K562 (cell line): ENCODE measurements around the gene ALKBH7. TPM values are rescaled to one million over a fixed set of nuclear protein-coding genes. Genes with fewer than 3 reads are reported as not detected.

Experiments
- ATF7 ChIP-seq: fragments of 450-650 bp; IDR thresholded peaks from 2 replicates; pipeline ENCODE4 v1.7.1; 2014; ENCODE audit warnings: mild to moderate bottlenecking, moderate library complexity
- CBFA2T3 ChIP-seq: fragments of 450-650 bp; IDR thresholded peaks from 2 replicates; pipeline ENCODE4 v1.6.1; 2017
- CBFB ChIP-seq: sonication (generic); formaldehyde crosslinking; IDR thresholded peaks from 2 replicates; pipeline ENCODE4 v1.4.0; 2020; ENCODE audit warnings: mild to moderate bottlenecking, missing genetic modification reagents
- CGGBP1 ChIP-seq: fragments of 250-450 bp; sonication (Bioruptor Pico); IDR thresholded peaks from 2 replicates; pipeline ENCODE4 v1.9.0; 2021; ENCODE audit warnings: mild to moderate bottlenecking
- ESRRB ChIP-seq: fragments of 250-450 bp; sonication (Bioruptor Pico); IDR thresholded peaks from 2 replicates; pipeline ENCODE4 v1.5.0; 2020; ENCODE audit warnings: mild to moderate bottlenecking, moderate library complexity, borderline replicate concordance
- ILK ChIP-seq: fragments of 450-650 bp; IDR thresholded peaks from 2 replicates; pipeline ENCODE4 v1.6.1; 2016; ENCODE audit warnings: missing genetic modification characterization, low read depth, mild to moderate bottlenecking, missing compliant biosample characterization, moderate library complexity, borderline replicate concordance
- MCM5 ChIP-seq: fragments of 450-650 bp; IDR thresholded peaks from 2 replicates; pipeline ENCODE4 v1.6.1; 2016; ENCODE audit warnings: low read depth
- PHB ChIP-seq: fragments of 250-450 bp; sonication (Bioruptor Pico); IDR thresholded peaks from 2 replicates; pipeline ENCODE4 v1.5.0; 2021
- PRDM10 ChIP-seq: fragments of 450-650 bp; IDR thresholded peaks from 2 replicates; pipeline ENCODE4 v1.6.1; 2018; ENCODE audit not compliant: partially characterized antibody
- RBBP5 ChIP-seq: fragments of 200-600 bp; sonication (generic); IDR thresholded peaks from 2 replicates; pipeline ENCODE4 v1.6.1; 2012; ENCODE audit warnings: borderline replicate concordance, mild to moderate bottlenecking, low read length, control low read depth, inconsistent platforms; ENCODE audit not compliant: insufficient read depth, poor library complexity, severe bottlenecking
- RREB1 ChIP-seq: fragments of 250-450 bp; sonication (Bioruptor Pico); IDR thresholded peaks from 2 replicates; pipeline ENCODE4 v1.4.0; 2020
- TEAD2 ChIP-seq: fragments of 450-650 bp; IDR thresholded peaks from 2 replicates; pipeline ENCODE4 v1.6.1; 2016; ENCODE audit warnings: missing genetic modification characterization, control low read depth, missing compliant biosample characterization
- TRIM24 ChIP-seq, 2 experiments: fragments of 450-650 bp; IDR thresholded peaks; 2 replicates each; pipeline ENCODE4 v1.6.1; 2016
- ZFP1 ChIP-seq: fragments of 450-650 bp; formaldehyde crosslinking; IDR thresholded peaks from 2 replicates; pipeline ENCODE4 v1.4.0; 2020; ENCODE audit warnings: mild to moderate bottlenecking, mixed read lengths
- ZNF830 ChIP-seq: fragments of 250-450 bp; sonication (Bioruptor Pico); IDR thresholded peaks from 2 replicates; pipeline ENCODE4 v1.5.0; 2021; ENCODE audit warnings: mild to moderate bottlenecking
- polyA plus RNA-seq, 8 experiments: library from polyadenylated mRNA; depleted of rRNA in 4 of 8; stranded (reverse) in 5 of 8; unstranded in 3 of 8; fragments of >200 nt; fragmentation: Nextera tagmentation in 2 of 8; fragmentation: Illumina TruSeq in 1 of 8; extraction: Ambion mirVana in 2 of 8; extraction: Trizol in 1 of 8; gene quantifications; 2 replicates each; pipeline versions ENCODE4 v1.2.1 to v1.2.3, GENCODE V29; 2011 to 2014; ENCODE audit warnings: inconsistent platforms in 1 of 8, missing spikeins in 1 of 8
- total RNA-seq, 7 experiments: library from RNA; depleted of rRNA in 6 of 7; stranded (reverse); fragments of >200 nt in 6 of 7; fragmentation: Illumina TruSeq in 2 of 7; extraction: Trizol in 2 of 7; gene quantifications; 2 replicates each; pipeline versions ENCODE4 v1.2.1 to v1.2.3, GENCODE V29; 2011 to 2021; ENCODE audit warnings: low replicate concordance in 1 of 7
- TF ChIP-seq, protein P1 (sequence below): fragments of 450-650 bp; formaldehyde crosslinking; conservative IDR thresholded peaks from 2 replicates; pipeline ENCODE4 v1.4.0; 2022; ENCODE audit warnings: mild to moderate bottlenecking, missing genetic modification characterization
- TF ChIP-seq, protein P2 (sequence below): sonication (generic); formaldehyde crosslinking; IDR thresholded peaks from 2 replicates; pipeline ENCODE4 v1.8.0; 2022; ENCODE audit warnings: mild to moderate bottlenecking, missing genetic modification reagents

The ALKBH7 gene
- total and polyA plus RNA-seq, 9 of the 15 experiments (the other 6 are each of a cell fraction or from before 2014, with no cell fraction given), result 0.69 to 94.8 (median 17.6) TPM

DNA sequence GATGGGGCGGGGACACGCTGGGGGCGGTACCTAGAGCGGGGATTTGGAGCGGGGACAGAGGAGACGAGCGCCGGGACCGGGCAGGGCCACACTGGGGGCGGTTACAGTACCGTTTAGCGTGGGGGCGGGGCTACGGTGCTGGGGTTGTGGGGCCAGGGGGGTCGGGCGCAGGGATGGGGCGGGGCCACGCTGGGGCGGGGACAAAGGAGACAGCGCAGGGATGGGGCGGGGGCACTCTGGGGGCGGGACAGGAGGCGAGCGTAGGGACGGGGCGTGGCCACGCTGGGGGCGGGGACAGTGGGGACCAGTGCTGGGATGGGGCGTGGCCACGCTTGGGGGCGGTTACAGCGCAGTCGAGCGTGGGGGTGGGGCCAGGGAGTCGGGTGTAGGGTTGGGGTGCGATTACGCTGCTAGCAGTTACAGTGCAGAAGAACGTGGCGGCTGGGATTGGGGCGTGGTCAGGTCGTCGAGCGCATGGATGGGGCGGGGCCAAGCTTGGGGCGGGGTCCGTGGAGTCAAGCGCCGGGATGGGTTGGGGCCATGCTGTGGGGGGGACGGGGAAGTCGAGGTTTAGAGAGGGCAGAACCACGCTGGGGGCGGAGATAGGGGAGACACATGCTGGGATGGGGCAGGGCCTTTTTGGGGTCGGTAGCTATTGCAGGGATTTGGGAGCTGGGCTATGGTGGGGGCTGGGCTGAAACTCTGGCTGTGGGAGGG, 660 bp downstream of the ALKBH7 start (continued):
- TF ChIP-seq ESRRB (CRISPR knock-in tag) (no peak), RBBP5 (no peak), CBFB (no peak), PHB (CRISPR knock-in tag) (no peak), ZNF830 (no peak), TEAD2 (no peak), ILK (tag) (no peak), PRDM10 (peak; percentile 69), ATF7 (no peak), CBFA2T3 (no peak), ZFP1 (CRISPR knock-in tag) (no peak), MCM5 (no peak), RREB1 (no peak), CGGBP1 (CRISPR knock-in tag) (no peak), TRIM24 (IDR thresholded peaks at IDR 0.05) (0 out of 4 replicates have a peak, but pooled peaks of 1 of the 2 experiments have one; percentile 34)
- TF ChIP-seq, protein P1, sequence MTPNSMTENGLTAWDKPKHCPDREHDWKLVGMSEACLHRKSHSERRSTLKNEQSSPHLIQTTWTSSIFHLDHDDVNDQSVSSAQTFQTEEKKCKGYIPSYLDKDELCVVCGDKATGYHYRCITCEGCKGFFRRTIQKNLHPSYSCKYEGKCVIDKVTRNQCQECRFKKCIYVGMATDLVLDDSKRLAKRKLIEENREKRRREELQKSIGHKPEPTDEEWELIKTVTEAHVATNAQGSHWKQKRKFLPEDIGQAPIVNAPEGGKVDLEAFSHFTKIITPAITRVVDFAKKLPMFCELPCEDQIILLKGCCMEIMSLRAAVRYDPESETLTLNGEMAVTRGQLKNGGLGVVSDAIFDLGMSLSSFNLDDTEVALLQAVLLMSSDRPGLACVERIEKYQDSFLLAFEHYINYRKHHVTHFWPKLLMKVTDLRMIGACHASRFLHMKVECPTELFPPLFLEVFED (CRISPR knock-in tag), result no peak
- TF ChIP-seq, protein P2, sequence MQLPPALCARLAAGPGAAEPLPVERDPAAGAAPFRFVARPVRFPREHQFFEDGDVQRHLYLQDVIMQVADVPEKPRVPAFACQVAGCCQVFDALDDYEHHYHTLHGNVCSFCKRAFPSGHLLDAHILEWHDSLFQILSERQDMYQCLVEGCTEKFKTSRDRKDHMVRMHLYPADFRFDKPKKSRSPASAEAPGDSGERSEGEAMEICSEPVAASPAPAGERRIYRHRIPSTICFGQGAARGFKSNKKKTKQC, result 0 out of 2 replicates have a peak, but pooled peaks have one; percentile 20
